ENCODE data around the gene PLCB3.
"Not testable (repeated sequence)": the region's sequence is repeated elsewhere in the genome, so short reads cannot be mapped to it uniquely, and the experiment has no call there.

Gene PLCB3

GRCh38 chr11:64306563-64306875 lies 55.2 kb downstream of the PLCB3 start:
- DNase-seq = no peak

- DNase-seq = no peak
These were observed 55.7 kb downstream of the PLCB3 start for GRCh38 chr11:64306876-64307622.

GRCh38 chr11:64307795-64308194 lies 56.5 kb downstream of the PLCB3 start:
- not testable (repeated sequence) for DNase-seq

DNA sequence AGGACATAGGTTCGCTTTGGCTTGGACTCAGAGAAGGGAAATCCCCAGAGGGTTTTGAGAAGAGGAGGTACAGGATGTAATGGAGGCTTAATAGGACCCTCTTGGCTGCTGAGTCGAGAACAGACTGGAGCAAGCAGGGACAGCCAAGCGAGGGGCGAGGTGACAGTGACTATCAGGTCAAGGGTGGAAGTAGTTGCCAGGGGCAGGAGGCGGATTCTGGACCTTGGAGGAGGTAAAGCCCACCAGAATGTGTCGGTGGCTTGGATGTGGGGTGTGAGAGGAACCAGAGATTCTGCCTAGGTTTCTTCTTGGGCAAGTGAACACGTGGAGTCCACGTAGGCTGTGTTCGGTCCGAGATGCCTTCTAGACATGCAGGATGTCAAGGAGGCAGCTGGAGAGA lies 61.6 kb downstream of the PLCB3 start:
- no peak for DNase-seq

DNA sequence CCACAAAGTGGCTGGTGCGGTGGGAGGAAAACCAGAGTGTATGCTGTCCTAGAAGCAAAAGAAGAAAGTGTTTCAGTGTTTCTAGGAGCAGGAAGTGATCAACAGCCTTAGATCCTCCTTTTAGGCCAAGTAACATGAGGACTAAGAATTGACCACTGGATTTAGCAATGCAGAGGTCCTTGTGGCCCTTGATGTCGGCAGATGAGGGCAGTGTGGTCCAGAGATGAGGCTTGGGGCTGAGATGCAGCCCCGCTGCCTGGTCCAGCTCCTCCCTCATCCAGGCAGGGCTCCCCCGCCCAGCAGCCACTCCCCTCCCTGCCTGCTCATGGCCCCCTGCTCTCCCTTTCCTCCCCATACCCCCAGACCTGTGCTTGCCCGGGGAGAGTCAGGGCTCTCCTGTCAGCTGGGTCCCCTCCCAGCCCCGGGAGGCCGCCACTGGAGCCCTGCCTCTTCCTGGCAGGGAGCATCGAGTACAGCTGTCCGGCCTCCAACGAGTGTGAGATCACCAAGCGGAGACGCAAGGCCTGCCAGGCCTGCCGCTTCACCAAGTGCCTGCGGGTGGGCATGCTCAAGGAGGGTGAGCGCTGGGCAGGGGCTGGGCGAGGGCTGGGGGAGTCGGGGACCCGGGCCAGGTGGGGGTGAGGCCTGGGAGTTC lies 62.3 kb downstream of the PLCB3 start:
- no peak for DNase-seq

- DNase-seq = no peak
These were observed 62.9 kb downstream of the PLCB3 start for GRCh38 chr11:64314146-64314804.

- DNase-seq = no peak
These were observed 63.7 kb downstream of the PLCB3 start for GRCh38 chr11:64314805-64315561.

DNA sequence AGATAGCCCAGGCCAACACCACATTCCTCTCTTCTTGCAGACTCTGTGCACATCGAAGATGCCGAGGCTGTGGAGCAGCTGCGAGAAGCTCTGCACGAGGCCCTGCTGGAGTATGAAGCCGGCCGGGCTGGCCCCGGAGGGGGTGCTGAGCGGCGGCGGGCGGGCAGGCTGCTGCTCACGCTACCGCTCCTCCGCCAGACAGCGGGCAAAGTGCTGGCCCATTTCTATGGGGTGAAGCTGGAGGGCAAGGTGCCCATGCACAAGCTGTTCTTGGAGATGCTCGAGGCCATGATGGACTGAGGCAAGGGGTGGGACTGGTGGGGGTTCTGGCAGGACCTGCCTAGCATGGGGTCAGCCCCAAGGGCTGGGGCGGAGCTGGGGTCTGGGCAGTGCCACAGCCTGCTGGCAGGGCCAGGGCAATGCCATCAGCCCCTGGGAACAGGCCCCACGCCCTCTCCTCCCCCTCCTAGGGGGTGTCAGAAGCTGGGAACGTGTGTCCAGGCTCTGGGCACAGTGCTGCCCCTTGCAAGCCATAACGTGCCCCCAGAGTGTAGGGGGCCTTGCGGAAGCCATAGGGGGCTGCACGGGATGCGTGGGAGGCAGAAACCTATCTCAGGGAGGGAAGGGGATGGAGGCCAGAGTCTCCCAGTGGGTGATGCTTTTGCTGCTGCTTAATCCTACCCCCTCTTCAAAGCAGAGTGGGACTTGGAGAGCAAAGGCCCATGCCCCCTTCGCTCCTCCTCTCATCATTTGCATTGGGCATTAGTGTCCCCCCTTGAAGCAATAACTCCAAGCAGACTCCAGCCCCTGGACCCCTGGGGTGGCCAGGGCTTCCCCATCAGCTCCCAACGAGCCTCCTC lies 64.6 kb downstream of the PLCB3 start:
- not testable (repeated sequence) for DNase-seq

- no peak for DNase-seq
These were observed 65.5 kb downstream of the PLCB3 start for GRCh38 chr11:64316672-64317324.

- DNase-seq = peak; percentile 97
These were observed 66.1 kb downstream of the PLCB3 start, which contains the start of gene TRMT112 for GRCh38 chr11:64317325-64317960. Gene TRMT112 (minus strand): TSS chr11:64317559. CDS start chr11:64317526, 33 bp downstream.

- DNase-seq = peak; percentile 96
These were observed 66.8 kb downstream of the PLCB3 start, which contains the start of gene PRDX5 for GRCh38 chr11:64317961-64318765. Gene PRDX5 (plus strand): TSS chr11:64318121. CDS start chr11:64318216, 95 bp downstream.

All from NCI-H446 treated with DMSO at 0.1 percent for 48 hours (cell line).